K562 (cell line): ENCODE measurements around the gene CCNDBP1. TPM values are rescaled to one million over a fixed set of nuclear protein-coding genes. Genes with fewer than 3 reads are reported as not detected.
A peak's percentile ranks its signal among the peaks of the same experiment; 100 is the strongest.

Experiments used
- ATAC-seq: fragments of 200-7000 bp; cut with Tn5 transposase; 3 replicates; pipeline ENCODE4 v1.9.1; 2020; ENCODE audit warnings: moderate library complexity
- BruUV-seq: library from RNA; stranded (reverse); fragments of 400-500 nt; replicated peaks from 2 replicates; lab custom pipeline; 2021; lab: Mats Ljungman, UMichigan
- CTCF ChIA-PET: fragments of 300-600 bp; formaldehyde crosslinking; extraction: SDS; loops from one replicate; lab custom pipeline; 2021; ENCODE audit warnings: low intra/inter-chr PET ratio; lab: Yijun Ruan, JAX
- POLR2A ChIA-PET: fragments of 300-600, 350-650 bp; sonication (Branson Sonifier 250); formaldehyde crosslinking; extraction: SDS; loops from one replicate; lab custom pipeline; 2021; ENCODE audit warnings: antibody characterized with exemption, inconsistent platforms; lab: Yijun Ruan, JAX
- DNase-seq, 4 experiments: peaks; one replicate each; pipeline versions ENCODE4 v3.0.0 to v3.0.0-alpha.2; 2011 to 2018; ENCODE audit warnings: low spot score in 3 of 4, mixed read lengths in 3 of 4; ENCODE audit errors: extremely low read depth in 1 of 4
- FAIRE-seq: peaks from 2 replicates; lab custom pipeline; 2011; peaks lifted over from hg19 to GRCh38; lab: Jason Lieb, UNC
- H2AFZ ChIP-seq: 2 replicates; pipeline ENCODE4 v1.6.0; 2011; ENCODE audit warnings: low read depth, low read length, control low read depth, inconsistent platforms
- H3K27ac ChIP-seq: fragments of 200-600 bp; 3 replicates; pipeline ENCODE4 v1.8.0; 2011; ENCODE audit warnings: low read depth, mild to moderate bottlenecking, control low read depth, inconsistent platforms, low read length, moderate library complexity, mixed read lengths; ENCODE audit errors: extremely low read depth
- H3K27me3 ChIP-seq, 2 experiments: fragments of 300-600 bp in 1 of 2; 2 replicates in 1 of 2; 3 replicates in 1 of 2; pipeline versions ENCODE4 v1.6.0 to v1.8.0; 2011; ENCODE audit warnings: inconsistent platforms in 2 of 2, low read length in 2 of 2, mild to moderate bottlenecking in 1 of 2, mixed read lengths in 1 of 2, moderate library complexity in 1 of 2; ENCODE audit not compliant: control insufficient read depth in 2 of 2, insufficient read depth in 2 of 2
- H3K36me3 ChIP-seq: fragments of 300-600 bp; 3 replicates; pipeline ENCODE4 v1.8.0; 2011; ENCODE audit warnings: mild to moderate bottlenecking, low read length, inconsistent platforms; ENCODE audit not compliant: control insufficient read depth, insufficient read depth
- H3K4me1 ChIP-seq, 2 experiments: fragments of 200-600 bp in 1 of 2; replicated peaks in 1 of 2; 2 replicates in 1 of 2; 3 replicates in 1 of 2; pipeline versions ENCODE4 v1.5.1 to v1.8.0; 2011; ENCODE audit warnings: inconsistent platforms in 2 of 2, low read length in 2 of 2, mild to moderate bottlenecking in 1 of 2, mixed read lengths in 1 of 2, moderate library complexity in 1 of 2; ENCODE audit not compliant: control insufficient read depth in 2 of 2, insufficient read depth in 2 of 2
- H3K4me2 ChIP-seq: 2 replicates; pipeline ENCODE4 v1.6.1; 2011; ENCODE audit warnings: low read length, control low read depth, inconsistent platforms, mixed read lengths; ENCODE audit not compliant: insufficient read depth
- H3K4me3 ChIP-seq: fragments of 200-600 bp; sonication (generic), shearing (Covaris generic); 2 replicates; pipeline ENCODE4 v1.5.1; 2016; ENCODE audit warnings: control low read depth, inconsistent platforms
- H3K79me2 ChIP-seq: fragments of 200-600 bp; 3 replicates; pipeline ENCODE4 v1.8.0; 2011; ENCODE audit warnings: low read length, inconsistent platforms; ENCODE audit not compliant: control insufficient read depth, insufficient read depth
- H3K9ac ChIP-seq, 2 experiments: 2 replicates each; pipeline versions ENCODE4 v1.6.0 to v1.6.1; 2011; ENCODE audit warnings: low read depth in 2 of 2, low read length in 2 of 2, control low read depth in 1 of 2, inconsistent platforms in 1 of 2, mild to moderate bottlenecking in 1 of 2, mixed read lengths in 1 of 2; ENCODE audit not compliant: insufficient read depth in 1 of 2
- H3K9me1 ChIP-seq: one replicate; pipeline ENCODE4 v1.6.0; 2011; ENCODE audit warnings: inconsistent platforms, mild to moderate bottlenecking, low read length, moderate library complexity; ENCODE audit not compliant: control insufficient read depth, insufficient read depth
- H3K9me3 ChIP-seq: replicated peaks from 2 replicates; pipeline ENCODE4 v1.5.1; 2011; ENCODE audit warnings: low read depth, low read length, inconsistent platforms; ENCODE audit not compliant: control insufficient read depth, insufficient read depth
- H4K20me1 ChIP-seq: replicated peaks from 2 replicates; pipeline ENCODE4 v1.6.1; 2011; ENCODE audit warnings: low read length, inconsistent platforms, mixed read lengths; ENCODE audit not compliant: control insufficient read depth, insufficient read depth
- C11orf30 ChIP-seq: fragments of 450-650 bp; IDR thresholded peaks from 2 replicates; pipeline ENCODE4 v1.6.1; 2016; ENCODE audit warnings: low read depth, mild to moderate bottlenecking
- CREM ChIP-seq: IDR thresholded peaks from 2 replicates; pipeline ENCODE4 v1.6.1; 2014; ENCODE audit warnings: antibody characterized with exemption, low read depth
- MAFF ChIP-seq: IDR thresholded peaks from 2 replicates; pipeline ENCODE4 v1.6.1; 2012; ENCODE audit warnings: low read length, improper control_type of control experiment
- MEF2A ChIP-seq: IDR thresholded peaks from 2 replicates; pipeline ENCODE4 v1.6.1; 2011; ENCODE audit warnings: low read depth, mild to moderate bottlenecking, low read length, moderate library complexity; ENCODE audit not compliant: control insufficient read depth
- SRSF7 ChIP-seq: fragments of 200-400 bp; formaldehyde crosslinking; optimal IDR thresholded peaks from 2 replicates; pipeline ENCODE3; 2017; ENCODE audit warnings: mild to moderate bottlenecking, low read depth, low read length
- TCF7L2 ChIP-seq: fragments of 150-350 bp; IDR thresholded peaks from 2 replicates; pipeline ENCODE4 v1.6.1; 2016; ENCODE audit warnings: low read depth, mild to moderate bottlenecking, low read length, moderate library complexity
- ZFPM2 ChIP-seq: fragments of 250-450 bp; sonication (Bioruptor Pico); IDR thresholded peaks from 2 replicates; pipeline ENCODE4 v1.5.1; 2022; ENCODE audit warnings: mild to moderate bottlenecking
- ZNF121 ChIP-seq: sonication (generic); formaldehyde crosslinking; conservative IDR thresholded peaks from 2 replicates; pipeline ENCODE4 v1.8.0; 2022; ENCODE audit warnings: missing genetic modification reagents
- ZNF316 ChIP-seq: fragments of 450-650 bp; IDR thresholded peaks from 2 replicates; pipeline ENCODE4 v1.6.1; 2016
- WGBS: fragments of 100-300 bp; shearing (Covaris generic); methylation state at CpG from one replicate; pipeline ENCODE4 v1.1.6; 2016; ENCODE audit warnings: low coverage, mixed read lengths; ENCODE audit not compliant: insufficient coverage; ENCODE audit errors: missing lambda C conversion rate; 5-methylcytosine and 5-hydroxymethylcytosine counted together
- in situ Hi-C: fragments of 300-500 bp; cut with MboI; formaldehyde crosslinking; loops from 4 replicates; pipeline ENCODE4 v1.15.0; 2018; ENCODE audit warnings: inconsistent platforms, mixed read lengths
- intact Hi-C: fragments of 100-400 bp; cut with micrococcal nuclease; formaldehyde crosslinking; loops from 2 replicates; pipeline ENCODE4 v1.14.2; 2022
- polyA plus RNA-seq, 8 experiments: library from polyadenylated mRNA; depleted of rRNA in 4 of 8; stranded (reverse) in 5 of 8; unstranded in 3 of 8; fragments of >200 nt; fragmentation: Nextera tagmentation in 2 of 8; fragmentation: Illumina TruSeq in 1 of 8; extraction: Ambion mirVana in 2 of 8; extraction: Trizol in 1 of 8; gene quantifications; 2 replicates each; pipeline versions ENCODE4 v1.2.1 to v1.2.3, GENCODE V29; 2011 to 2014; ENCODE audit warnings: inconsistent platforms in 1 of 8, missing spikeins in 1 of 8
- total RNA-seq, 7 experiments: library from RNA; depleted of rRNA in 6 of 7; stranded (reverse); fragments of >200 nt in 6 of 7; fragmentation: Illumina TruSeq in 2 of 7; extraction: Trizol in 2 of 7; gene quantifications; 2 replicates each; pipeline versions ENCODE4 v1.2.1 to v1.2.3, GENCODE V29; 2011 to 2021; ENCODE audit warnings: low replicate concordance in 1 of 7
- TF ChIP-seq, protein P1 (sequence below): sonication (generic); formaldehyde crosslinking; IDR thresholded peaks from 2 replicates; pipeline ENCODE4 v1.5.0; 2020; ENCODE audit warnings: missing genetic modification reagents
- TF ChIP-seq, protein P2 (sequence below): fragments of 450-650 bp; formaldehyde crosslinking; IDR thresholded peaks from 2 replicates; pipeline ENCODE4 v1.4.0; 2020; ENCODE audit warnings: mild to moderate bottlenecking, moderate library complexity
- TF ChIP-seq, protein P3 (sequence below): fragments of 450-650 bp; conservative IDR thresholded peaks from 2 replicates; pipeline ENCODE4 v1.6.1; 2016; ENCODE audit warnings: missing genetic modification characterization, low read depth, mild to moderate bottlenecking, control low read depth, missing compliant biosample characterization

CCNDBP1 gene
- total and polyA plus RNA-seq, 9 of the 15 experiments (the other 6 are each of a cell fraction or from before 2014, with no cell fraction given): 37.0 to 111 (median 55.5) TPM

DNA sequence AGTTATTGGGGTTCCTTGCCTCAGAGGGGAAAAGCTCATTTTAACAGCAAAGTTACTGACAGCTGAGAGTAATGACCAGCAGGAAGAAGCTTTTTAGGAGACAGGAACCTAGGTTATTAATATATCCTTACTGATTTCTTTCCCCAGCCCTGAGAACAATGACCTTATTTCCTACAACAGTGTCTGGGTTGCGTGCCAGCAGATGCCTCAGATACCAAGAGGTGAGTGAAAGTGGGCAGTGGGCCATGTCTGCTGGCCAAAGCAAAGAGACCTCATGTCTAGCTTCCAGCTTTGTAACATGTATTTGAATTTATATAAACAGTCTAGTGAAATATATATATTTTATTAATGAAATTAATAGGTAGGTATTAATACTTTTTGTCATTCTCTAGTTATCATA, 5.0 kb downstream of the CCNDBP1 start:
- Histone ChIP-seq H3K4me3 (no peak overlapping the region), H3K27me3 (no peaks in the 10 kb centered on the region), H3K36me3 (peaks cover 63% of the 10 kb centered on the region), H3K9ac (no peak overlapping the region), H3K9me3 (no peaks in the 10 kb centered on the region), H3K4me2 (no peak overlapping the region), H4K20me1 (no peaks in the 10 kb centered on the region), H2AFZ (no peak overlapping the region), H3K4me1 (peaks cover 0 to 2% of the 10 kb centered on the region in 2 experiments; a peak in 2 of 5 replicates), H3K79me2 (peaks cover 18% of the 10 kb centered on the region), H3K27ac (no peak overlapping the region), H3K9me1 (no peaks in the 10 kb centered on the region)
- no peak for ATAC-seq
- ChIA-PET CTCF (no interaction called here), POLR2A (interaction anchor here (0.7 to 1.1 kb wide), 2 partner anchors 10 to 1337 kb away, joined by 3 read pairs; no protein-coding TSS in a partner anchor)
- no peak for TF ChIP-seq SRSF7
- in situ Hi-C loops (no loop called here), intact Hi-C loops (no loop called here)
- FAIRE-seq: no peak
- no TSS peak for BruUV-seq
- no peak for DNase-seq
- WGBS: 100% methylated on average over 1 of the region's 1 CpG

DNA sequence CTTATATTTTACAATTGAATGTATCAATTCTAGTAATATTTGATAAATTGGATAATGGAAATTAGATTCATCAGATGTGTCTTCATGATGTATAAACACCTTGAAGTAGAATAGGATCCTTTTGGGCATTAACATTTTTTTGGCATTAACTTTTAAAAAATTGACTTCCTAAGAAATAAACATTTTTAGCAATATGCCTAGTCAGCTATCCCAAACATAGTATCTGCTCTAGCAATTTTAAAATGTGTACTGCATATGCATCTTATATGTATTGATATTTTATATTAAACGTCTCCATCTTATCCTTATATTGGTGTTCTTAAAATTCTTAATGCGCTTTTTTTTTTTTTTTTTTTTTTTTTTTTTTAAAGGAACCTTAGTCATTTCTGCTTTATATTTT, 8.5 kb downstream of the CCNDBP1 start:
- BruUV-seq: no TSS peak
- Histone ChIP-seq H3K4me3 (no peak overlapping the region), H3K4me1 (no peaks in the 10 kb centered on the region), H4K20me1 (no peaks in the 10 kb centered on the region), H3K36me3 (peaks cover 71% of the 10 kb centered on the region), H3K9ac (no peak overlapping the region), H2AFZ (no peak overlapping the region), H3K27me3 (no peaks in the 10 kb centered on the region), H3K79me2 (no peaks in the 10 kb centered on the region), H3K27ac (no peak overlapping the region), H3K9me3 (peaks cover 2% of the 10 kb centered on the region; the same call in 1 of the 2 replicates), H3K4me2 (no peak overlapping the region), H3K9me1 (no peaks in the 10 kb centered on the region)
- in situ Hi-C loops (no loop called here), intact Hi-C loops (loop anchor here (2.0 kb wide), 1 partner anchor 59 kb away; no protein-coding TSS in a partner anchor)
- DNase-seq: no peak
- CTCF ChIA-PET: no interaction called here
- no peak for ATAC-seq
- FAIRE-seq: no peak
- POLR2A ChIA-PET: interaction anchor here (1.0 to 4.7 kb wide), 3 partner anchors 10 to 14 kb away, joined by 3 to 20 read pairs (median 3); no protein-coding TSS in a partner anchor
- 73% methylated on average over 1 of the region's 2 CpGs for WGBS
- TF ChIP-seq TCF7L2 (no peak), CREM (no peak), C11orf30 (peak; percentile 48; the same call in 1 of the 2 replicates), ZFPM2 (CRISPR knock-in tag) (no peak), ZNF316 (peak; percentile 81), MAFF (0 out of 2 replicates have a peak, but pooled peaks have one; percentile 4), MEF2A (no peak), ZNF121 (CRISPR knock-in tag) (no peak)
- TF ChIP-seq, protein P1, sequence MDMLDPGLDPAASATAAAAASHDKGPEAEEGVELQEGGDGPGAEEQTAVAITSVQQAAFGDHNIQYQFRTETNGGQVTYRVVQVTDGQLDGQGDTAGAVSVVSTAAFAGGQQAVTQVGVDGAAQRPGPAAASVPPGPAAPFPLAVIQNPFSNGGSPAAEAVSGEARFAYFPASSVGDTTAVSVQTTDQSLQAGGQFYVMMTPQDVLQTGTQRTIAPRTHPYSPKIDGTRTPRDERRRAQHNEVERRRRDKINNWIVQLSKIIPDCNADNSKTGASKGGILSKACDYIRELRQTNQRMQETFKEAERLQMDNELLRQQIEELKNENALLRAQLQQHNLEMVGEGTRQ (CRISPR knock-in tag): no peak
- TF ChIP-seq, protein P2, sequence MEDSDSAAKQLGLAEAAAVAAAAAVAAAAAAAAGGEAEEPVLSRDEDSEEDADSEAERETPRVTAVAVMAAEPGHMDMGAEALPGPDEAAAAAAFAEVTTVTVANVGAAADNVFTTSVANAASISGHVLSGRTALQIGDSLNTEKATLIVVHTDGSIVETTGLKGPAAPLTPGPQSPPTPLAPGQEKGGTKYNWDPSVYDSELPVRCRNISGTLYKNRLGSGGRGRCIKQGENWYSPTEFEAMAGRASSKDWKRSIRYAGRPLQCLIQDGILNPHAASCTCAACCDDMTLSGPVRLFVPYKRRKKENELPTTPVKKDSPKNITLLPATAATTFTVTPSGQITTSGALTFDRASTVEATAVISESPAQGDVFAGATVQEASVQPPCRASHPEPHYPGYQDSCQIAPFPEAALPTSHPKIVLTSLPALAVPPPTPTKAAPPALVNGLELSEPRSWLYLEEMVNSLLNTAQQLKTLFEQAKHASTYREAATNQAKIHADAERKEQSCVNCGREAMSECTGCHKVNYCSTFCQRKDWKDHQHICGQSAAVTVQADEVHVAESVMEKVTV: no peak
- TF ChIP-seq, protein P3, sequence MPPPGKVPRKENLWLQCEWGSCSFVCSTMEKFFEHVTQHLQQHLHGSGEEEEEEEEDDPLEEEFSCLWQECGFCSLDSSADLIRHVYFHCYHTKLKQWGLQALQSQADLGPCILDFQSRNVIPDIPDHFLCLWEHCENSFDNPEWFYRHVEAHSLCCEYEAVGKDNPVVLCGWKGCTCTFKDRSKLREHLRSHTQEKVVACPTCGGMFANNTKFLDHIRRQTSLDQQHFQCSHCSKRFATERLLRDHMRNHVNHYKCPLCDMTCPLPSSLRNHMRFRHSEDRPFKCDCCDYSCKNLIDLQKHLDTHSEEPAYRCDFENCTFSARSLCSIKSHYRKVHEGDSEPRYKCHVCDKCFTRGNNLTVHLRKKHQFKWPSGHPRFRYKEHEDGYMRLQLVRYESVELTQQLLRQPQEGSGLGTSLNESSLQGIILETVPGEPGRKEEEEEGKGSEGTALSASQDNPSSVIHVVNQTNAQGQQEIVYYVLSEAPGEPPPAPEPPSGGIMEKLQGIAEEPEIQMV (tag): no peak
